ENCODE data around the gene CDK3.

Gene CDK3

DNA sequence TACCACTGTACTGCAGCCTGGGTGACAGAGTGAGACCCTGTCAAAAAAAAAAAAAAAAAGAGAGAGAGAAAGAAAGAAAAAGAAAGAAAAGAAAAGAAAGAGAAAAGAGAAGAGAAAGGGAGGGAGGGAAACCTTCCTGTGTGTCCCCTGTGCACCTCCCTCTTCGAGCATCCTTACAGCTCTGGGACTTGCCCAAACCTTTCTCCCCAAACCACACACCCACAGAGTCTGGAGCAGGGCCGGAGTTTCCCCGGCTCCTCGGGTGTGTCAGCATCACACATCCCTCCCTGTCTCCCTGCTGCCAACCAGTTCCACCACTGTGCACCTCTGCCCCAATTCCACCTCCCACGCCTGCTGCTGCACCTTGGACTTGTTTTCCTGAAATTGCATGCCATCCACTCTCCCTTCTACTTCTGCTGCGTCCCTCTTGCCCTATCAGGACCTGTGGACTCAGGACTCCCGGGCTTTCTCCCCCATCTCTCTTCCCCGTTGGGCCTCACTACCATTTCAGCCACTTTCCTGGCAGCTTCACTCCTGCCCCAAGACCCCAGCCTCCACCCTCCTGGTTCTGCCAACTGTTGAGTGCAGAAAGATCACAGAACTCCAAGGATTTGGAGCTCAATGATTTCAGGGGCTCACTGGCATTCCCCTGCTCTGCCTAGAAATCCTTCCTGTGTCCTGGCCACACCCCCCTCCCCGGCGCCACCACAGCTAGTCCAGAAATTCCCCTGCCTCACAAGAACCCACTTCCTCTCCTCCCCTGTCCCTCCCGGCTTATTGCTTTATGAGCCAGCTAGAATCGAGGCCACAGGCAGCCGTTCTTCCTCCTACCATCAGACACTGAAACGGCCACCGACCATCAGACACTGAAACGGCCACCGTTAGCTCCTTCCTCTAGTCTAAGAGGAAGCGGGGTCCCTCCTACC lies 3.7 kb upstream of the CDK3 start:
- H3K9ac ChIP-seq (ENCODE audit: low read length): peak overlapping the region; percentile 44
- H3K9me3 ChIP-seq (ENCODE audit: control insufficient read depth, low read length): no peaks in the 10 kb centered on the region
- peaks cover 55% of the 10 kb centered on the region for H3K4me1 ChIP-seq (ENCODE audit: control insufficient read depth, insufficient read depth, low read length)
- H3K36me3 ChIP-seq (ENCODE audit: control insufficient read depth, insufficient read depth, low read length): no peaks in the 10 kb centered on the region
- H3K27me3 ChIP-seq (ENCODE audit: control insufficient read depth, insufficient read depth, low read length): no peaks in the 10 kb centered on the region
- no peak overlapping the region for H3K4me3 ChIP-seq (ENCODE audit: low read length)

DNA sequence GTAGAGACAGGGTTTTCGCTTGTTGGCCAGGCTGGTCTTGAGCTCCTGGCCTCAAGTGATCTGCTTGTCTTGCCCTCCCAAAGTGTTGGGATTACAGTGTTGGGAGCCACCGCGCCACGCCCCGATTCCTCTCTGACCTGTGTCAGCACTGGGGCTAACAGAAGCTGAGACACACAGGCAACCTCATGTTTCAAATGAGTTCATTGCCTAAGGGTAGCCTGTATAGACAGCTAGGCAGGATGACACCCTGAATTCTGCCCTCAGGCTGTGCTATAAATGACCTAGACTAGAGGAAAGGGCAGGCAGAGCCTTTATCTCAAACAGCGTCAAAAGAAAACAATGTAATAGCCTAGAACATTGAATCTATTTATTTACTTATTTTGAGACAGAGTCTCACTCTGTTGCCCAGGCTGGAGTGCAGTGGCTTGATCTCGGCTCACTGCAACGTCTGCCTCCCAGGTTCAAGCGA lies 2.3 kb upstream of the CDK3 start:
- Histone ChIP-seq H3K4me3 (ENCODE audit: low read length) (no peak overlapping the region), H3K27me3 (ENCODE audit: control insufficient read depth, insufficient read depth, low read length) (no peaks in the 10 kb centered on the region), H3K9me3 (ENCODE audit: control insufficient read depth, low read length) (no peaks in the 10 kb centered on the region), H3K4me1 (ENCODE audit: control insufficient read depth, insufficient read depth, low read length) (peaks cover 59% of the 10 kb centered on the region), H3K9ac (ENCODE audit: low read length) (no peak overlapping the region), H3K36me3 (ENCODE audit: control insufficient read depth, insufficient read depth, low read length) (no peaks in the 10 kb centered on the region)

DNA sequence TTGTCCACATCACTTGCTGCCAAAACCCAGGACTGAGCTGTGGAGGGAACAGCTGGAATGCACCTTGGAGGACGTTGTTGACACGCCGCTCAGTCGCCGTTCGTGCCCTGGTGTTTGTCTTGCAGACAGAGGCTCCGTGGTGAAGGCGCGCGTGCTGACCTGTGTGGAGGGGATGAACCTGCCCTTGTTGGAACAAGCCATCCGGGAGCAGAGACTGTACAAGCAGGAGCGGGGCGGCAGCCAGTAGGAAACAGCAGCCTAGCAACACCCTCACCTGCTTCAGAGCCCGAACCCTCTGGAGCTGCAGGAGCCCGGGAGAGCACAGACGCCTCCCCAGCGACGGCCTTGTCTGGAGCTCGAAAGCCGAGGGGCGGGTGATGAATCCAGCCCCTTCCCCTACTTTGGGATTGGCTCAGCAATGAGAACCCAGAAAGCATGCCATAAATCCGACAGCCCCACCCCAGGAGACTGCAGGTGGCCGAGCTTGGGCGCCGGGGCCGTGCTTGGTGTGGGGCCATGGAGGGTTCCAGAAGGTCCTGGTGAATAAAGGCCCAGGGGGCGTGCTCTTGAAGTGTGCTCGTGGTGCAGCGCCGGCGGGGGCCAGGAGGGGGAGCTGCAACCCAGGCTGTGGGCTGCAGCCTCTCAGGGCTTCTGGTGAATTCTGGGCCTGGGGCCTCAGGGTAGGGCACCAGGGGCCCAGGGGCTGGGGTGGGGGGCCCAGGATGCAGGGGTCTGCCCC lies 470 bp upstream of the CDK3 start:
- Histone ChIP-seq H3K9me3 (ENCODE audit: control insufficient read depth, low read length) (no peaks in the 10 kb centered on the region), H3K4me1 (ENCODE audit: control insufficient read depth, insufficient read depth, low read length) (peaks cover 72% of the 10 kb centered on the region), H3K36me3 (ENCODE audit: control insufficient read depth, insufficient read depth, low read length) (no peaks in the 10 kb centered on the region), H3K9ac (ENCODE audit: low read length) (no peak overlapping the region), H3K27me3 (ENCODE audit: control insufficient read depth, insufficient read depth, low read length) (no peaks in the 10 kb centered on the region), H3K4me3 (ENCODE audit: low read length) (no peak overlapping the region)

DNA sequence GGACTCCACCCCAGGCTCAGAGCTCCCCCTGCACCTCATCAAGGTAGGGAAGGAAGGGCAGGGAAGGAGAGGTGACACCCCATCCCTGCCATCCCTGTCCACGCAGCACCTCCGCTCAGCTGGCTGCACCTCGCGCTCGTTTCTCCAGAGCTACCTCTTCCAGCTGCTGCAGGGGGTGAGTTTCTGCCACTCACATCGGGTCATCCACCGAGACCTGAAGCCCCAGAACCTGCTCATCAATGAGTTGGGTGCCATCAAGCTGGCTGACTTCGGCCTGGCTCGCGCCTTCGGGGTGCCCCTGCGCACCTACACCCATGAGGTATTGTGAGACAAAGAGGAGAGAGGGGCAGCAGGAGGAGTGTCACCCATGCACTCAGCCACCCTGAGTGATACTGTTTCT lies 1.4 kb downstream of the CDK3 start:
- Histone ChIP-seq H3K4me1 (ENCODE audit: control insufficient read depth, insufficient read depth, low read length) (peaks cover 64% of the 10 kb centered on the region), H3K27me3 (ENCODE audit: control insufficient read depth, insufficient read depth, low read length) (no peaks in the 10 kb centered on the region), H3K36me3 (ENCODE audit: control insufficient read depth, insufficient read depth, low read length) (no peaks in the 10 kb centered on the region), H3K9me3 (ENCODE audit: control insufficient read depth, low read length) (no peaks in the 10 kb centered on the region), H3K4me3 (ENCODE audit: low read length) (no peak overlapping the region), H3K9ac (ENCODE audit: low read length) (no peak overlapping the region)

DNA sequence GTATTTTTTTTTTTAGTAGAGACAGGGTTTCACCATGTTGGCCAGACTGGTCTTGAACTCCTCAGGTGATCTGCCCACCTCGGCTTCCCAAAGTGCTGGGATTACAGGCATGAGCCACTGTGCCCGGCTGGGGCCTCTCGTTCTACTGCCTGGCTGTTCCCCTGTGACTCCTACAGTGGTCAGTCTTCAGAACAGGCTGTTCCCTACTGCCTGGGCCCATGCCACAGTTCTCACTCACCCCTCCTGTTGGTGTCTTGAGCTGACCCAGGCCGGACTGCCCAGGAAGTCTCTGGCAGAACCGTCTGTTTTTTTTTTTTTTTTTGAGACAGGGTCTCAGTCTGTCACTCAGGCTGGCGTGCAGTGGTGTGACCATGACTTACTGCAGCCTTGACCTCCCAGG lies 3.3 kb downstream of the CDK3 start:
- no peaks in the 10 kb centered on the region for H3K27me3 ChIP-seq (ENCODE audit: control insufficient read depth, insufficient read depth, low read length)
- H3K4me3 ChIP-seq (ENCODE audit: low read length): no peak overlapping the region
- H3K4me1 ChIP-seq (ENCODE audit: control insufficient read depth, insufficient read depth, low read length): peaks cover 47% of the 10 kb centered on the region
- no peaks in the 10 kb centered on the region for H3K36me3 ChIP-seq (ENCODE audit: control insufficient read depth, insufficient read depth, low read length)
- H3K9me3 ChIP-seq (ENCODE audit: control insufficient read depth, low read length): no peaks in the 10 kb centered on the region
- H3K9ac ChIP-seq (ENCODE audit: low read length): no peak overlapping the region

DNA sequence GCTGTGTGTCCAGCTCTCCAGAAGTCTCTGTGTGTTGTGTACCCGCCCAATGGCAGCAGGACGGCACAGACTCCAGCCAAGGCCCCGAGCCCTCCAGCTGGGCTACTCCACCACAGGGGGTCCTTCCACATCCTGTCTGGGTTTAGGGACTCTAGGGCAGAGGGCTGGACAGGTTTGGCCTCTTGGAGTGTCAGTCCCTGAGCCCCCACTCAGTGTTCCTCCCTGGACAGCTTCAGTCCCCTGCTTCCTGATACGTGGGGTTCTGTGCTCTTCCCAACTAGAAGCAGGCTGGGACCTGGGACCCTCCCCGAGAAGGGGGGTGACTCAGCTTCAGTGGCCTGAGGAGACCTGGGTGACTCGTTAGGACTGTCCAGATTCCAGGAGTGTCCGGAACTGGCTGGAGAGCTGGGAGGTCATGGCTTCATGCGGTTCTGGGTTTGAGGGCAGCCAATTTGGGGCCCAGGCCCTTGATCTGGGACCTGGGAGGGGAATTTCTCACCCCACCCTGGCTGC lies 4.2 kb downstream of the CDK3 start:
- Histone ChIP-seq H3K27me3 (ENCODE audit: control insufficient read depth, insufficient read depth, low read length) (no peaks in the 10 kb centered on the region), H3K36me3 (ENCODE audit: control insufficient read depth, insufficient read depth, low read length) (no peaks in the 10 kb centered on the region), H3K4me1 (ENCODE audit: control insufficient read depth, insufficient read depth, low read length) (peaks cover 44% of the 10 kb centered on the region), H3K4me3 (ENCODE audit: low read length) (no peak overlapping the region), H3K9ac (ENCODE audit: low read length) (no peak overlapping the region), H3K9me3 (ENCODE audit: control insufficient read depth, low read length) (no peaks in the 10 kb centered on the region)

DNA sequence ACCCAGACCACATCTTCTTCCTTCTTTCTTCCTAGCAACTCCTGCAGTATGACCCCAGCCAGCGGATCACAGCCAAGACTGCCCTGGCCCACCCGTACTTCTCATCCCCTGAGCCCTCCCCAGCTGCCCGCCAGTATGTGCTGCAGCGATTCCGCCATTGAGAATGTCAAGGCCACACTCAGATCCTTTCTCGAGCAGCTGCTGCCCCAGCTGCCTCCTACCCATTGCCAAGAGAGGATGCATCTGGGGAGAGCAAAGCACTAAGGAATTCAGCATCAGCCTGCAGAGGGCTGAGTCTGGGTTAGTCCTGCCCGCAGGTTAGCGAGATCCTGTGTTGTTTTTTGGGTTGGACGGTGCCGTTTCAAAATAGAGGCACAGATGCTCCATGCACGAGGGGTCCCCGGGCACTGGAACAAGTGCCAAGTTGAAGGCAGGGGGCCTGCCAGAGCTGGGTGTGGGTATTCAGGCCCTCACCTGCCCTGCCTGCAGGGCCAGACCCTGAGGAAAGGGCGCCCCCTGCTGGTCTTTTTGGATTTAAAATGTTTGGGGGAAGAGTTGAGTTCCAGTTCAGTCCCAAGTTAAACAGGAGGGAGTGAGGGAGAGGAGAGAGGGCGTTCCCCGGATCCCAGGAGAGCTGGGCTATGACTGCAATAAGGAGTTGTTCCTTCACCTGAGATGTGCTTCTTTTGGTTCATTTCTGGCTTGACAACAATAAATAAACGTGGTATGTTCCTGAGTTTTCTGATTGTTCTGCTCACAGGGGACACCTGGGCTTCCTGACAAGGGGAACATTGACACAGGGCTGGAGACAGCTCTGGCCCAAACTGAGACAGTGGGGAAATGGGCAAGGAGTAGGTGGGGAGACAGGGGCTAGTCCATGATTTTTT lies 4.9 kb downstream of the CDK3 start:
- Histone ChIP-seq H3K4me1 (ENCODE audit: control insufficient read depth, insufficient read depth, low read length) (peaks cover 37% of the 10 kb centered on the region), H3K9me3 (ENCODE audit: control insufficient read depth, low read length) (no peaks in the 10 kb centered on the region), H3K9ac (ENCODE audit: low read length) (no peak overlapping the region), H3K27me3 (ENCODE audit: control insufficient read depth, insufficient read depth, low read length) (no peaks in the 10 kb centered on the region), H3K4me3 (ENCODE audit: low read length) (no peak overlapping the region), H3K36me3 (ENCODE audit: control insufficient read depth, insufficient read depth, low read length) (no peaks in the 10 kb centered on the region)

DNA sequence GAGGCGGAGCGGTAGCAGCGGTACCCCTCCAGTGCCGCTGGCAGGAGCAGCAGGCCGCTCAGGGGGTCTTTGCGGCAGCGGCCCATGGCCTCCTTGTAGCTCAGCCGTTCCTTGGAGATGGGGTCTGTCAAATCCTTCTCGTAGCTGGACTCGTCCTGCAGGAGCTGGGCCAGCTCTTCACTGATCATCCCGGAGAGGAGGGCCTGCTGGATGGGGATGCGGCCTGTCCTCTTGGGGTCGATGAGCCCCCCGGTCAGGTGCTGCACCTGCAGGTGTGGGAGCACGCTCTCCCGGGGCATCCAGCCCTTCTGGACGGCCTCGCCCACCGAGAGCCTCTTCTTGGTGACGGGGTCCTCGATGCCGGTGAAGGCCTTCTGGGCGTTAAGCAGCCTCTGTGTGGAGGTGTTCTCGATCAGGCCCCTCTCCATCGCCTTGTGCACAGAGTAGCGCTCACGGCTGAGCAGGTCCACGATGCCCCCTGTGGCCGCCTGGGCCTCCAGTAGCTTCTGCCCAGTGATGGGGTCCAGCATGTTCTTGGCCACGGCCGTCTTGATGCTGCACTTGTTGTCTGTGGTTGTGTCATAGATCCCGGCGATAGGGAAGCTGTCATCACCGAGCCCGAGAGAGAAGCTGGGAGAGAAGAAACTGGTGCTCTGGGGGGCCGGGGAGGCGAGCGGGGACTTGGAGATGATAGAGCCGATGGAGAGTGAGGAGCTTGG lies 6.6 kb downstream of the CDK3 start:
- H3K9ac ChIP-seq (ENCODE audit: low read length): no peak overlapping the region
- no peaks in the 10 kb centered on the region for H3K36me3 ChIP-seq (ENCODE audit: control insufficient read depth, insufficient read depth, low read length)
- H3K27me3 ChIP-seq (ENCODE audit: control insufficient read depth, insufficient read depth, low read length): no peaks in the 10 kb centered on the region
- H3K9me3 ChIP-seq (ENCODE audit: control insufficient read depth, low read length): no peaks in the 10 kb centered on the region
- no peak overlapping the region for H3K4me3 ChIP-seq (ENCODE audit: low read length)
- H3K4me1 ChIP-seq (ENCODE audit: control insufficient read depth, insufficient read depth, low read length): peaks cover 30% of the 10 kb centered on the region

DNA sequence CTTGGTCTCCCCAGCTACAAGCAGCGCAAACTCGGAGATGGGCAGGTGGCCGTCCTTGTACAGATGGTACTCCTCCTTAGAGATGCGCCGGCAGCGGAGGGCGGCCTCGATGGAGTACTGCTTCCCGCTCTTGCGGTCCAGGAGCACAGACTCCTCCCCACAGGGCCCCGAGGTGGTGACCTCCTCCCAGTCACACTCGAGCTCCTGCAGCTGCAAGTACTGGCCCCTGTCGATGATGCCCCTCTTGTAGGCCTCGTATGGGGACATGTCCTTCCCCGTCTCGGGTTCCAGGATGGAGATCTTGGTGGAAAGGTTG lies 7.2 kb downstream of the CDK3 start:
- H3K27me3 ChIP-seq (ENCODE audit: control insufficient read depth, insufficient read depth, low read length): no peaks in the 10 kb centered on the region
- H3K36me3 ChIP-seq (ENCODE audit: control insufficient read depth, insufficient read depth, low read length): no peaks in the 10 kb centered on the region
- H3K4me3 ChIP-seq (ENCODE audit: low read length): no peak overlapping the region
- H3K4me1 ChIP-seq (ENCODE audit: control insufficient read depth, insufficient read depth, low read length): peaks cover 28% of the 10 kb centered on the region
- H3K9ac ChIP-seq (ENCODE audit: low read length): no peak overlapping the region
- no peaks in the 10 kb centered on the region for H3K9me3 ChIP-seq (ENCODE audit: control insufficient read depth, low read length)

DNA sequence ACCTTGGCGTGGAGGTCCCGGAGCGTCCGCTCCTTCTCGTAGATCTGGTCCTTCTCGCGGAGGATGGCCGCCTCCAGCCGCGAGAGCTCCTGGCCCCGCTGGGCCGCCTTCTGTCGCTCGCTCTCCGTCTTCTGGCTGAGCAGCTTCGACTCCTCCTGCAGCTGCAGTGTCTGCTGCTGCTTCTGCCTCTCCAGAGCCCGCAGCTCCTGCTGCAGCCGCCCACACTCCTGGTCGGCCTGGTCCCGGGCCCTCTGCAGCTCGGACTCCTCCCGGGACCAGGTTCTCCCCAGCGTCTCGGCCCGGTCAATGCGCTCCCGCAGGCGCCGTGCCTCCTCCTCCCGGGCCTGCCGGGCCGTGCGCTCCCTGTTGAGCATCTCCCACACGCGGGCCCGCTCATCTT lies 7.6 kb downstream of the CDK3 start:
- H3K9ac ChIP-seq (ENCODE audit: low read length): no peak overlapping the region
- H3K4me1 ChIP-seq (ENCODE audit: control insufficient read depth, insufficient read depth, low read length): peaks cover 24% of the 10 kb centered on the region
- H3K27me3 ChIP-seq (ENCODE audit: control insufficient read depth, insufficient read depth, low read length): no peaks in the 10 kb centered on the region
- H3K4me3 ChIP-seq (ENCODE audit: low read length): no peak overlapping the region
- H3K9me3 ChIP-seq (ENCODE audit: control insufficient read depth, low read length): no peaks in the 10 kb centered on the region
- no peaks in the 10 kb centered on the region for H3K36me3 ChIP-seq (ENCODE audit: control insufficient read depth, insufficient read depth, low read length)

DNA sequence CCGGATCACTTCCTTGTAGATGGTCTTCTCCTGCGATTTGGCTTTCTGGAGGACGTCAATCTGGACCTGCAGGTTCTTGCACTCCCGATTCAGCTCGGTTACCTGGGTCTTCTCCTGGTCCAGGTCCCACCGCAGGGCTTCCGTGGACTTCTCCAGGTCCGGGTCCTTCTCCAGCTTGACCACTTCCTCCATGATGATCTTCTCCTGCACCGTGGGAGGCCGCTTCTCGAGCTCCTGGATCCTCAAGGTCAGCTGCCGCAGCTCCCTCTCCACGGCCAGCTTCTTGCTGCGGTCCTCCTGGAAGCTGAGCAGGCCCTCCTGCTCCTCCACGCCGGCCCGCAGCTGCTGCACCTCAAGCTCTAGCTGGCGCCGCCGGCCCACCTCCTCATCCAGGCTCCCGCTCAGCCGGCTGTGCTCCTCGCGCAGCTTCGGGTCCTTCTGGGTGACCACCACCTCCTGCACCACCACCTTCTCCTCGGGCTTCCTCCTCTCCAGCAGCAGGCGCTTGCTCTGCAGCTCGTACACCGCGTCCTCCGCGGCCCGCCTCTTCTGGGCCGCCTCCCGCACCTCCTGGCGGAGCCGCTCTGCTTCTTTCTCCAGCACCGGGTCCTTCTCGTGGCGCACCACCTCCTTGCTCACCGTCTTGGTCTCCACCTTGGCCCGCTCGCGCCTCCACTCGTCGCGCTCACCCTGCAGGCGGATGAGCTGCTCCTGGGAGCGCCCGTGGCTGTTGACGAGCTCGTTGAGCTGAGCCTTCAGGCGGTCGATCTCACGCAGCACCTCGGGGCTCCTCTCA lies 8.2 kb downstream of the CDK3 start:
- Histone ChIP-seq H3K9ac (ENCODE audit: low read length) (no peak overlapping the region), H3K36me3 (ENCODE audit: control insufficient read depth, insufficient read depth, low read length) (no peaks in the 10 kb centered on the region), H3K9me3 (ENCODE audit: control insufficient read depth, low read length) (no peaks in the 10 kb centered on the region), H3K4me3 (ENCODE audit: low read length) (no peak overlapping the region), H3K27me3 (ENCODE audit: control insufficient read depth, insufficient read depth, low read length) (no peaks in the 10 kb centered on the region), H3K4me1 (ENCODE audit: control insufficient read depth, insufficient read depth, low read length) (peaks cover 18% of the 10 kb centered on the region)

Data from mucosa of stomach (tissue), 1 donor.